Measurements from ENCODE around the gene TWNK.

DNA sequence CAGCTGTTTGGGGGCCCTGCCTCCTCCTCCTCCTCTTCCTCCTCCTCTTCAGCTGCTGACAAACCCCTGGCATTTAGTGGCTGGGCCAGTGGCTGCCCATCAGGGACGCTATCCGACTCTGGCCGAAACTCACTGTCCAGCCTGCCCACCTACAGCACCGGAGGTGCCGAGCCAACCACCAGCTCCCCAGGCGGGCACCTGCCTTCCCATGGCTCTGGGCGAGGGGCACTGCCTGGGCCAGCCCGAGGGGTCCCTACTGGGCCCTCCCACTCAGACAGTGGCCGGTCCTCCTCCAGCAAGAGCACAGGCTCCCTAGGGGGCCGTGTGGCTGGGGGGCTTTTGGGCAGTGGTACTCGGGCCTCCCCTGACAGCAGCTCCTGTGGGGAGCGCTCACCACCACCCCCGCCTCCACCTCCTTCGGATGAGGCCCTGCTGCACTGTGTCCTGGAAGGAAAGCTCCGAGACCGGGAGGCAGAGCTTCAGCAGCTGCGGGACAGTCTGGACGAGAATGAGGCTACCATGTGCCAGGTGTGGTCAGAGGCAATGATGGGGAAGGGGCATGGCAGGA lies 16.4 kb downstream of the TWNK start:
- TF ChIP-seq, protein P1, sequence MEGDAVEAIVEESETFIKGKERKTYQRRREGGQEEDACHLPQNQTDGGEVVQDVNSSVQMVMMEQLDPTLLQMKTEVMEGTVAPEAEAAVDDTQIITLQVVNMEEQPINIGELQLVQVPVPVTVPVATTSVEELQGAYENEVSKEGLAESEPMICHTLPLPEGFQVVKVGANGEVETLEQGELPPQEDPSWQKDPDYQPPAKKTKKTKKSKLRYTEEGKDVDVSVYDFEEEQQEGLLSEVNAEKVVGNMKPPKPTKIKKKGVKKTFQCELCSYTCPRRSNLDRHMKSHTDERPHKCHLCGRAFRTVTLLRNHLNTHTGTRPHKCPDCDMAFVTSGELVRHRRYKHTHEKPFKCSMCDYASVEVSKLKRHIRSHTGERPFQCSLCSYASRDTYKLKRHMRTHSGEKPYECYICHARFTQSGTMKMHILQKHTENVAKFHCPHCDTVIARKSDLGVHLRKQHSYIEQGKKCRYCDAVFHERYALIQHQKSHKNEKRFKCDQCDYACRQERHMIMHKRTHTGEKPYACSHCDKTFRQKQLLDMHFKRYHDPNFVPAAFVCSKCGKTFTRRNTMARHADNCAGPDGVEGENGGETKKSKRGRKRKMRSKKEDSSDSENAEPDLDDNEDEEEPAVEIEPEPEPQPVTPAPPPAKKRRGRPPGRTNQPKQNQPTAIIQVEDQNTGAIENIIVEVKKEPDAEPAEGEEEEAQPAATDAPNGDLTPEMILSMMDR (IDR thresholded peaks at IDR 0.05) = no peak
- TF ChIP-seq POLR2A (IDR thresholded peaks at IDR 0.05) = no peak
